HL-60 (cell line): Measurements from ENCODE around the gene MYO5B.

Experiments used
- DNase-seq, 2 experiments: peaks; one replicate each; pipeline ENCODE4 v3.0.0-alpha.2; 2010 to 2020; ENCODE audit warnings: low read depth in 1 of 2, low spot score in 1 of 2
- H3K27ac ChIP-seq: fragments of 250-450 bp; sonication (Bioruptor Pico); replicated peaks from 2 replicates; pipeline ENCODE4 v1.5.1; 2020; ENCODE audit warnings: mild to moderate bottlenecking, moderate library complexity
- H3K27me3 ChIP-seq: fragments of 250-450 bp; sonication (Bioruptor Pico); 2 replicates; pipeline ENCODE4 v1.5.1; 2021; ENCODE audit warnings: mild to moderate bottlenecking, moderate library complexity; ENCODE audit not compliant: insufficient read depth, poor library complexity, severe bottlenecking
- H3K4me3 ChIP-seq: replicated peaks from 2 replicates; pipeline ENCODE4 v1.5.1; 2011; ENCODE audit warnings: mild to moderate bottlenecking, control low read depth, low read length; ENCODE audit not compliant: insufficient read depth
- CTCF ChIP-seq: IDR thresholded peaks from one replicate; pipeline ENCODE4 v1.5.1; 2011; ENCODE audit warnings: low read length, control low read depth, inconsistent platforms; ENCODE audit not compliant: insufficient read depth
- GABPA ChIP-seq: IDR thresholded peaks from 2 replicates; pipeline ENCODE4 v1.6.1; 2012; ENCODE audit warnings: low read depth
- POLR2AphosphoS5 ChIP-seq: IDR thresholded peaks from 2 replicates; pipeline ENCODE4 v1.6.1; 2012; ENCODE audit warnings: low read depth
- REST ChIP-seq: IDR thresholded peaks from 2 replicates; pipeline ENCODE4 v1.6.1; 2012; ENCODE audit warnings: low read depth; ENCODE audit not compliant: insufficient replicate concordance
- SPI1 ChIP-seq: IDR thresholded peaks from 2 replicates; pipeline ENCODE4 v1.6.1; 2012; ENCODE audit warnings: low read depth, mild to moderate bottlenecking, borderline replicate concordance

Gene MYO5B

GRCh38 chr18:49815927-49816326 lies 379.0 kb downstream of the MYO5B start:
- TF ChIP-seq POLR2AphosphoS5 = no peak
- TF ChIP-seq GABPA = no peak
- no peak overlapping the region for H3K4me3 ChIP-seq
- H3K27me3 ChIP-seq = peaks cover 26% of the 10 kb centered on the region
- H3K27ac ChIP-seq = no peak overlapping the region
- no peak for DNase-seq

DNA sequence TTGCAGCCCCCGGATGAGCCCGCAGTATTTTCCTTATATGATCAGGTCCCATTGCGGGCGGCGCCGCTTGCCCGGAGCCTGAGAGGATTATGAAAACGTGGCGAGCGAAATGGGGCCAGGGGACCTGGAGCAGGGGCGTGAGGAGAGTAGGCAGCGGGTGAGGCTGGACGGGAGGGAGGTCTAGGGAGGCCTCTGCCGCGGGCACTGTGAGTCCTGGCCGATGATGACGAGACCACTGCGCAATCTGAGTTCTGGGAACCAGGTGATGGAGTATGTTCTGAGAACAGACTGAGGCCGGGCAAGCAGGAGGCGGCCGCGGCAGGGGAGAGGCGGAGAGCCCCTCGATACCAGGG lies 380.8 kb downstream of the MYO5B start:
- H3K4me3 ChIP-seq = peak overlapping the region; percentile 94
- peaks cover 26% of the 10 kb centered on the region for H3K27me3 ChIP-seq
- TF ChIP-seq POLR2AphosphoS5 = no peak
- no peak for TF ChIP-seq CTCF
- TF ChIP-seq REST = no peak
- TF ChIP-seq GABPA = no peak
- no peak for TF ChIP-seq SPI1
- peak in 1 of 2 experiments; percentile 30 for DNase-seq
- no peak overlapping the region for H3K27ac ChIP-seq

- TF ChIP-seq SPI1 (peak; percentile 41; the same call in 1 of the 2 replicates), GABPA (0 out of 2 replicates have a peak, but pooled peaks have one; percentile 19), CTCF (no peak), REST (no peak), POLR2AphosphoS5 (no peak)
- Histone ChIP-seq H3K4me3 (peak within 1 kb of the TSS; percentile 94), H3K27me3 (peaks cover 26% of the 10 kb centered on the region), H3K27ac (peak within 1 kb of the TSS; percentile 52)
- peak; percentile 68 to 75 for DNase-seq
Measured at GRCh38 chr18:49813319-49814146, 381.4 kb downstream of the MYO5B start, which contains the start of gene ACAA2. TSS of gene ACAA2 (minus strand) at chr18:49813533. CDS start at chr18:49813484, 49 bp downstream.

- TF ChIP-seq GABPA (no peak), POLR2AphosphoS5 (no peak), CTCF (no peak)
- DNase-seq = no peak
- H3K27ac ChIP-seq = peak overlapping the region; percentile 52
- H3K4me3 ChIP-seq = peak overlapping the region; percentile 94
- H3K27me3 ChIP-seq = peaks cover 26% of the 10 kb centered on the region
Measured at GRCh38 chr18:49813069-49813318, 382.0 kb downstream of the MYO5B start.
